Effector memory CD8-positive, alpha-beta T cell (primary cell): ENCODE results near the gene ZBTB32.
A peak's percentile ranks its signal among the peaks of the same experiment; 100 is the strongest.

ENCODE experiments used
- ATAC-seq: fragments of 150-1000 bp; cut with Tn5 transposase; replicated peaks from 2 replicates; pipeline ENCODE4 v1.10.0; 2021; ENCODE audit warnings: mild to moderate bottlenecking, moderate library complexity
- DNase-seq, 3 experiments: peaks; one replicate each; pipeline ENCODE4 v3.0.0; 2021
- H3K27ac Mint-ChIP-seq, 2 donors: one replicate each; pipeline ENCODE4 v1.8.0; 2022; ENCODE audit warnings: mild to moderate bottlenecking in 2 of 2, mixed read lengths in 2 of 2, moderate library complexity in 2 of 2
- H3K27me3 Mint-ChIP-seq, 2 donors: one replicate each; pipeline ENCODE4 v1.8.0; 2022; ENCODE audit warnings: mixed read lengths in 2 of 2
- H3K36me3 Mint-ChIP-seq: one replicate; pipeline ENCODE4 v1.8.0; 2022; ENCODE audit warnings: mild to moderate bottlenecking, moderate library complexity, mixed read lengths; ENCODE audit not compliant: insufficient read depth
- H3K4me1 Mint-ChIP-seq, 2 donors: one replicate each; pipeline ENCODE4 v1.8.0; 2022; ENCODE audit warnings: low read depth in 2 of 2, mixed read lengths in 2 of 2
- H3K4me3 Mint-ChIP-seq, 2 donors: one replicate each; pipeline ENCODE4 v1.8.0; 2022; ENCODE audit warnings: mild to moderate bottlenecking in 2 of 2, mixed read lengths in 2 of 2, moderate library complexity in 2 of 2
- H3K9me3 Mint-ChIP-seq, 2 donors: one replicate each; pipeline ENCODE4 v1.8.0; 2022; ENCODE audit warnings: mixed read lengths in 2 of 2

ZBTB32 gene

GRCh38 chr19:35748106-35749020, 44.0 kb downstream of the ZBTB32 start, which contains the start of gene LIN37:
Gene LIN37, plus strand, starts transcription at chr19:35748576. Its CDS starts 149 bp downstream, at chr19:35748725.
- H3K4me3 Mint-ChIP-seq: peak within 1 kb of the TSS; percentile 98 to 99
- no peaks in the 10 kb centered on the region for H3K9me3 Mint-ChIP-seq
- H3K36me3 Mint-ChIP-seq: peaks cover 29% of the 10 kb centered on the region
- H3K27me3 Mint-ChIP-seq: no peaks in the 10 kb centered on the region
- ATAC-seq: peak; percentile 72
- peak; percentile 97 to 99 (median 98) for DNase-seq
- H3K4me1 Mint-ChIP-seq: peaks cover 39 to 40% of the 10 kb centered on the region in 2 donors
- peak within 1 kb of the TSS; percentile 94 to 95 for H3K27ac Mint-ChIP-seq

GRCh38 chr19:35750167-35750566, 45.8 kb downstream of the ZBTB32 start:
- no peak overlapping the region for H3K27ac Mint-ChIP-seq
- ATAC-seq: no peak
- no peak for DNase-seq
- H3K36me3 Mint-ChIP-seq: peaks cover 20% of the 10 kb centered on the region
- peaks cover 31 to 35% of the 10 kb centered on the region in 2 donors for H3K4me1 Mint-ChIP-seq
- H3K27me3 Mint-ChIP-seq: peaks cover 0 to 6% of the 10 kb centered on the region in 2 donors
- no peaks in the 10 kb centered on the region for H3K9me3 Mint-ChIP-seq
- peak overlapping the region; percentile 29 to 99 for H3K4me3 Mint-ChIP-seq

GRCh38 chr19:35751839-35752745, 47.7 kb downstream of the ZBTB32 start:
- Mint-ChIP-seq H3K4me3 (no peak overlapping the region), H3K27me3 (peaks cover 0 to 7% of the 10 kb centered on the region in 2 donors), H3K27ac (no peak overlapping the region), H3K9me3 (no peaks in the 10 kb centered on the region), H3K36me3 (peaks cover 13% of the 10 kb centered on the region), H3K4me1 (peaks cover 27% of the 10 kb centered on the region in 2 donors)
- no peak for DNase-seq
- ATAC-seq: no peak

GRCh38 chr19:35752746-35753350, 48.5 kb downstream of the ZBTB32 start:
- Mint-ChIP-seq H3K27ac (no peak overlapping the region), H3K4me1 (peaks cover 30 to 33% of the 10 kb centered on the region in 2 donors), H3K4me3 (no peak overlapping the region), H3K27me3 (peaks cover 0 to 7% of the 10 kb centered on the region in 2 donors), H3K9me3 (no peaks in the 10 kb centered on the region), H3K36me3 (peaks cover 20% of the 10 kb centered on the region)
- DNase-seq (no peak), ATAC-seq (no peak)

- peaks cover 0 to 7% of the 10 kb centered on the region in 2 donors for H3K27me3 Mint-ChIP-seq
- peaks cover 26 to 33% of the 10 kb centered on the region in 2 donors for H3K4me1 Mint-ChIP-seq
- no peak overlapping the region for H3K27ac Mint-ChIP-seq
- DNase-seq: no peak
- no peaks in the 10 kb centered on the region for H3K9me3 Mint-ChIP-seq
- no peak for ATAC-seq
- peaks cover 20% of the 10 kb centered on the region for H3K36me3 Mint-ChIP-seq
- H3K4me3 Mint-ChIP-seq: no peak overlapping the region
Observed at GRCh38 chr19:35753634-35754369, 49.4 kb downstream of the ZBTB32 start.

GRCh38 chr19:35754370-35755130, 50.2 kb downstream of the ZBTB32 start:
- Mint-ChIP-seq H3K9me3 (no peaks in the 10 kb centered on the region), H3K27me3 (peaks cover 0 to 7% of the 10 kb centered on the region in 2 donors), H3K36me3 (peaks cover 20% of the 10 kb centered on the region), H3K4me1 (peaks cover 27 to 36% of the 10 kb centered on the region in 2 donors), H3K4me3 (peak overlapping the region; percentile 33 to 59), H3K27ac (peak overlapping the region in 1 of 2 donors; percentile 31)
- ATAC-seq: no peak
- no peak for DNase-seq

- ATAC-seq (no peak), DNase-seq (no peak)
- peaks cover 20% of the 10 kb centered on the region for H3K36me3 Mint-ChIP-seq
- H3K27ac Mint-ChIP-seq: peak overlapping the region in 1 of 2 donors; percentile 31
- H3K27me3 Mint-ChIP-seq: peaks cover 0 to 7% of the 10 kb centered on the region in 2 donors
- peak overlapping the region; percentile 33 to 59 for H3K4me3 Mint-ChIP-seq
- no peaks in the 10 kb centered on the region for H3K9me3 Mint-ChIP-seq
- H3K4me1 Mint-ChIP-seq: peaks cover 27 to 38% of the 10 kb centered on the region in 2 donors
Observed at GRCh38 chr19:35755131-35755549, 50.8 kb downstream of the ZBTB32 start.

GRCh38 chr19:35755550-35756376, 51.4 kb downstream of the ZBTB32 start:
- no peak for ATAC-seq
- Mint-ChIP-seq H3K4me1 (peaks cover 27 to 38% of the 10 kb centered on the region in 2 donors), H3K27me3 (peaks cover 0 to 7% of the 10 kb centered on the region in 2 donors), H3K27ac (peak overlapping the region in 1 of 2 donors; percentile 77), H3K4me3 (peak overlapping the region; percentile 43 to 48), H3K36me3 (peaks cover 20% of the 10 kb centered on the region), H3K9me3 (no peaks in the 10 kb centered on the region)
- DNase-seq: peak in 2 of 3 experiments; percentile 37 to 48

- no peak for DNase-seq
- Mint-ChIP-seq H3K27ac (peak within 1 kb of the TSS; percentile 96 to 97), H3K4me3 (peak within 1 kb of the TSS; percentile 93 to 94), H3K27me3 (peaks cover 0 to 7% of the 10 kb centered on the region in 2 donors), H3K4me1 (peaks cover 27 to 38% of the 10 kb centered on the region in 2 donors), H3K9me3 (no peaks in the 10 kb centered on the region), H3K36me3 (peaks cover 20% of the 10 kb centered on the region)
- no peak for ATAC-seq
Observed at GRCh38 chr19:35756377-35757230, 52.2 kb downstream of the ZBTB32 start, which contains the start of gene HSPB6. Gene HSPB6, minus strand, starts transcription at chr19:35757029. Its CDS starts 21 bp downstream, at chr19:35757008.

GRCh38 chr19:35757231-35757748, 52.9 kb downstream of the ZBTB32 start:
- ATAC-seq: no peak
- Mint-ChIP-seq H3K27me3 (peaks cover 0 to 7% of the 10 kb centered on the region in 2 donors), H3K27ac (peak overlapping the region; percentile 96 to 97), H3K4me3 (peak overlapping the region; percentile 93 to 94), H3K4me1 (peaks cover 27 to 38% of the 10 kb centered on the region in 2 donors), H3K9me3 (no peaks in the 10 kb centered on the region), H3K36me3 (peaks cover 23% of the 10 kb centered on the region)
- DNase-seq: no peak
